SJCRH30 (cell line): ENCODE measurements around the gene JAK3. TPM values are rescaled to one million over a fixed set of nuclear protein-coding genes. Genes with fewer than 3 reads are reported as not detected.

Source experiments
- DNase-seq, 2 experiments: peaks; one replicate each; pipeline ENCODE4 v3.0.0-alpha.2; 2015 to 2020
- H3K27ac ChIP-seq: fragments of 250-450 bp; sonication (Bioruptor Pico); 2 replicates; pipeline ENCODE4 v1.5.1; 2020; ENCODE audit warnings: mild to moderate bottlenecking, moderate library complexity
- H3K27me3 ChIP-seq: fragments of 250-450 bp; sonication (Bioruptor Pico); 2 replicates; pipeline ENCODE4 v1.5.1; 2020; ENCODE audit warnings: mild to moderate bottlenecking, moderate library complexity
- H3K36me3 ChIP-seq: fragments of 250-450 bp; sonication (Bioruptor Pico); 2 replicates; pipeline ENCODE4 v1.5.1; 2020; ENCODE audit warnings: mild to moderate bottlenecking, moderate library complexity
- H3K4me1 ChIP-seq: fragments of 250-450 bp; sonication (Bioruptor Pico); 2 replicates; pipeline ENCODE4 v1.5.1; 2020; ENCODE audit warnings: mild to moderate bottlenecking, moderate library complexity
- H3K4me3 ChIP-seq: fragments of 250-450 bp; sonication (Bioruptor Pico); 2 replicates; pipeline ENCODE4 v1.5.1; 2020; ENCODE audit warnings: mild to moderate bottlenecking, moderate library complexity
- H3K9me3 ChIP-seq: fragments of 250-450 bp; sonication (Bioruptor Pico); replicated peaks from 2 replicates; pipeline ENCODE4 v1.5.1; 2020; ENCODE audit warnings: mild to moderate bottlenecking, moderate library complexity
- total RNA-seq: library from RNA; depleted of rRNA; stranded (reverse); fragments of >200 nt; shearing (Covaris generic); gene quantifications from 2 replicates; pipeline ENCODE4 v1.2.3, GENCODE V29; 2014; rRNA removed

The JAK3 gene
- total RNA-seq, 1 experiment from 2014 or later, result 0.04 TPM

GRCh38 chr19:17775245-17775927, 72.4 kb downstream of the JAK3 start:
- peak; percentile 58 to 74 for DNase-seq
- no peak overlapping the region for H3K4me3 ChIP-seq
- no peaks in the 10 kb centered on the region for H3K36me3 ChIP-seq
- no peak overlapping the region for H3K27ac ChIP-seq
- H3K27me3 ChIP-seq, result no peaks in the 10 kb centered on the region
- no peaks in the 10 kb centered on the region for H3K9me3 ChIP-seq
- no peaks in the 10 kb centered on the region for H3K4me1 ChIP-seq

Other genes with a start within 250 kb of the JAK3 start
- 0.02 TPM in 1 of 2 replicates, not detected in the other for gene UNC13A, start 159.6 kb downstream of the JAK3 start, total RNA-seq
- 27.3 and 29.6 TPM in 2 replicates for gene MAP1S, start 128.5 kb downstream of the JAK3 start, total RNA-seq
- 2.8 and 3.0 TPM in 2 replicates for gene FCHO1, start 96.5 kb downstream of the JAK3 start, total RNA-seq
- gene B3GNT3, start 52.8 kb downstream of the JAK3 start, total RNA-seq, result not detected in 2 replicates
- gene INSL3, start 26.5 kb downstream of the JAK3 start, total RNA-seq, result not detected in 2 replicates
- gene RPL18A, start 11.9 kb upstream of the JAK3 start, total RNA-seq, result 2,642 and 3,011 TPM in 2 replicates
- not detected in 2 replicates for gene SLC5A5, start 24.0 kb upstream of the JAK3 start, total RNA-seq
- 106 and 111 TPM in 2 replicates for gene CCDC124, start 85.0 kb upstream of the JAK3 start, total RNA-seq
- not detected in 2 replicates for gene KCNN1, start 119.1 kb upstream of the JAK3 start, total RNA-seq
- 1.9 and 2.0 TPM in 2 replicates for gene ARRDC2, start 160.2 kb upstream of the JAK3 start, total RNA-seq
- gene IL12RB1, start 239.0 kb upstream of the JAK3 start, total RNA-seq, result not detected in 2 replicates
- gene MAST3, start 249.8 kb upstream of the JAK3 start, total RNA-seq, result 4.3 and 4.5 TPM in 2 replicates